HFFc6 (cell line): ENCODE results near the gene CD6. TPM values are rescaled to one million over a fixed set of nuclear protein-coding genes. Genes with fewer than 3 reads are reported as not detected.

Source experiments
- DNase-seq: peaks from one replicate; pipeline ENCODE4 v3.0.0-alpha.2; 2018
- H3K27ac Mint-ChIP-seq: 2 replicates; pipeline ENCODE4 v1.8.0; 2020; ENCODE audit warnings: mild to moderate bottlenecking, mixed read lengths
- H3K27me3 Mint-ChIP-seq: 2 replicates; pipeline ENCODE4 v1.8.0; 2021; ENCODE audit warnings: mild to moderate bottlenecking, moderate library complexity, mixed read lengths; ENCODE audit not compliant: insufficient read depth
- H3K36me3 Mint-ChIP-seq: 2 replicates; pipeline ENCODE4 v1.8.0; 2021; ENCODE audit warnings: low read depth, mixed read lengths
- H3K4me1 Mint-ChIP-seq: 2 replicates; pipeline ENCODE4 v1.8.0; 2020; ENCODE audit warnings: low read depth, mixed read lengths
- H3K4me3 Mint-ChIP-seq: 2 replicates; pipeline ENCODE4 v1.8.0; 2020; ENCODE audit warnings: mild to moderate bottlenecking, moderate library complexity, mixed read lengths
- H3K9me3 Mint-ChIP-seq: 2 replicates; pipeline ENCODE4 v1.8.0; 2020; ENCODE audit warnings: mild to moderate bottlenecking, mixed read lengths
- total RNA-seq, 6 experiments: library from RNA; stranded (reverse); fragmentation: NEBNext Ultra II Directional; extraction: Animal tissue kit (Norgen Biotek cat#: 25700); gene quantifications; 2 replicates in 1 of 6; 3 replicates in 5 of 6; pipeline ENCODE4 v1.2.3, GENCODE V29; 2021
- TF ChIP-seq, protein P1 (sequence below): fragments of 200-600 bp; sonication (generic); IDR thresholded peaks from 2 replicates; pipeline ENCODE4 v1.5.0; 2021; ENCODE audit warnings: antibody characterized with exemption, mild to moderate bottlenecking

Gene CD6
- total RNA-seq, 6 experiments from 2014 or later = not detected

GRCh38 chr11:60932605-60933356, 38.7 kb upstream of the CD6 start:
- no peak overlapping the region for H3K4me3 Mint-ChIP-seq
- DNase-seq = no peak
- no peak overlapping the region for H3K27ac Mint-ChIP-seq
- no peaks in the 10 kb centered on the region for H3K36me3 Mint-ChIP-seq
- no peaks in the 10 kb centered on the region; the same call in 1 of the 2 replicates for H3K27me3 Mint-ChIP-seq
- no peaks in the 10 kb centered on the region for H3K4me1 Mint-ChIP-seq
- TF ChIP-seq, protein P1, sequence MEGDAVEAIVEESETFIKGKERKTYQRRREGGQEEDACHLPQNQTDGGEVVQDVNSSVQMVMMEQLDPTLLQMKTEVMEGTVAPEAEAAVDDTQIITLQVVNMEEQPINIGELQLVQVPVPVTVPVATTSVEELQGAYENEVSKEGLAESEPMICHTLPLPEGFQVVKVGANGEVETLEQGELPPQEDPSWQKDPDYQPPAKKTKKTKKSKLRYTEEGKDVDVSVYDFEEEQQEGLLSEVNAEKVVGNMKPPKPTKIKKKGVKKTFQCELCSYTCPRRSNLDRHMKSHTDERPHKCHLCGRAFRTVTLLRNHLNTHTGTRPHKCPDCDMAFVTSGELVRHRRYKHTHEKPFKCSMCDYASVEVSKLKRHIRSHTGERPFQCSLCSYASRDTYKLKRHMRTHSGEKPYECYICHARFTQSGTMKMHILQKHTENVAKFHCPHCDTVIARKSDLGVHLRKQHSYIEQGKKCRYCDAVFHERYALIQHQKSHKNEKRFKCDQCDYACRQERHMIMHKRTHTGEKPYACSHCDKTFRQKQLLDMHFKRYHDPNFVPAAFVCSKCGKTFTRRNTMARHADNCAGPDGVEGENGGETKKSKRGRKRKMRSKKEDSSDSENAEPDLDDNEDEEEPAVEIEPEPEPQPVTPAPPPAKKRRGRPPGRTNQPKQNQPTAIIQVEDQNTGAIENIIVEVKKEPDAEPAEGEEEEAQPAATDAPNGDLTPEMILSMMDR = no peak
- no peaks in the 10 kb centered on the region for H3K9me3 Mint-ChIP-seq

GRCh38 chr11:60933416-60934123, 37.9 kb upstream of the CD6 start:
- H3K9me3 Mint-ChIP-seq = no peaks in the 10 kb centered on the region
- TF ChIP-seq, protein P1 = no peak
- no peak overlapping the region for H3K4me3 Mint-ChIP-seq
- no peak overlapping the region for H3K27ac Mint-ChIP-seq
- peaks cover 3% of the 10 kb centered on the region; the same call in 1 of the 2 replicates for H3K27me3 Mint-ChIP-seq
- no peaks in the 10 kb centered on the region for H3K4me1 Mint-ChIP-seq
- no peak for DNase-seq
- H3K36me3 Mint-ChIP-seq = no peaks in the 10 kb centered on the region

- DNase-seq = no peak
- Mint-ChIP-seq H3K27ac (no peak overlapping the region), H3K27me3 (peaks cover 5% of the 10 kb centered on the region), H3K36me3 (no peaks in the 10 kb centered on the region), H3K9me3 (no peaks in the 10 kb centered on the region), H3K4me3 (no peak overlapping the region), H3K4me1 (no peaks in the 10 kb centered on the region)
- TF ChIP-seq, protein P1 = no peak
These were observed 37.2 kb upstream of the CD6 start for GRCh38 chr11:60934124-60934789.

DNA sequence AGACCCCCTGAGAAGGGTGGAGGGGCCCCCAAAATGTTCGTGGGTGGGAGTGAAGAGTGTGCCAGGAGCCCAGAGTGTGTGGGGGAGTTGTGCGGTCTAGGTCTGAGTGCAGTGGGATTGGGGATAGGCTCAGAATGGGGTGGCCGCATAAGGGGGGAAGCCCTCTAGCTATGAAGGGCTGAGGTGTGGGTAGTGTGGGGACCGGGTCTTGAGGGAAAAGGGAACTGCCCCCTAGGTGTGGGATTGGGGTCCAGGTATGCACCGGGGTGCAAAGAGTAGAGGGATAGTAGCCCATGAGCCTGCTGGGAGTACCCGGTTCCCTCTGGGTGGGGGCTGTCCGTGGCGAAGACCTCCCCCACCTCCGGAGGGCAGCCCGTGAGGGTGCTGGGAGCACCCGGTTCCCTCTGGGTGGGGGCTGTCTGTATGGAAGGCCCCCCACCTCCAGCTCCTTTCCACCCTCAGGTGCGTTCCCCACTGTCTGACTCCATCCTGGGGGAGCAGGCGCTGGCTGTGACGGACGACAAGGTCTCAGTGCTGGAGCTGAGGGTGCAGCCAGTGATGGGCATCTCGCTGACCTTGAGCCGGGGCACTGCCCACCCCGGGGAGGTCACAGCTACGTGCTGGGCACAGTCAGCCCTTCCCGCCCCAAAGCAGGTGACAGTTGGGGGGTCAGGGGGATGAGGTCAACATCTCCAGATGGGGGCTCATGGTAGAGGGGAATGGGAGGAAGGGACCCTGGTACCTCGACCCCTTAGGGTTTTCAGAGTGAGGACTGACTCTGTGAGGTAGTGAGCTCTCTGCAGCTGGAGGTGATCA, 36.5 kb upstream of the CD6 start:
- no peak for DNase-seq
- no peak overlapping the region for H3K27ac Mint-ChIP-seq
- H3K27me3 Mint-ChIP-seq = peaks cover 5% of the 10 kb centered on the region
- H3K4me3 Mint-ChIP-seq = no peak overlapping the region
- TF ChIP-seq, protein P1 = no peak
- no peaks in the 10 kb centered on the region for H3K36me3 Mint-ChIP-seq
- no peaks in the 10 kb centered on the region for H3K4me1 Mint-ChIP-seq
- no peaks in the 10 kb centered on the region for H3K9me3 Mint-ChIP-seq
